Measurements from ENCODE around the gene TSPYL1.
"Not testable (repeated sequence)": the region's sequence is repeated elsewhere in the genome, so short reads cannot be mapped to it uniquely, and the experiment has no call there.

Gene TSPYL1

GRCh38 chr6:116298273-116298672, 18.5 kb upstream of the TSPYL1 start:
- no peak for DNase-seq (ENCODE audit: low spot score)

GRCh38 chr6:116292553-116292952, 12.8 kb upstream of the TSPYL1 start:
- no peak for DNase-seq (ENCODE audit: low spot score)

- no peak for DNase-seq (ENCODE audit: low spot score)
These were observed 12.1 kb upstream of the TSPYL1 start for GRCh38 chr6:116291701-116292396.

GRCh38 chr6:116290799-116291198, 11.1 kb upstream of the TSPYL1 start:
- no peak for DNase-seq (ENCODE audit: low spot score)

GRCh38 chr6:116289876-116290275, 10.1 kb upstream of the TSPYL1 start:
- no peak for DNase-seq (ENCODE audit: low spot score)

- peak; percentile 68 for DNase-seq (ENCODE audit: low spot score)
These were observed 8.1 kb upstream of the TSPYL1 start for GRCh38 chr6:116287689-116288282.

- DNase-seq (ENCODE audit: low spot score) = no peak
These were observed 7.1 kb upstream of the TSPYL1 start for GRCh38 chr6:116286773-116287358.

GRCh38 chr6:116284984-116285383, 5.3 kb upstream of the TSPYL1 start:
- not testable (repeated sequence) for DNase-seq (ENCODE audit: low spot score)

GRCh38 chr6:116283191-116283590, 3.5 kb upstream of the TSPYL1 start:
- DNase-seq (ENCODE audit: low spot score) = no peak

GRCh38 chr6:116282698-116283097, 3.0 kb upstream of the TSPYL1 start:
- no peak for DNase-seq (ENCODE audit: low spot score)

- DNase-seq (ENCODE audit: low spot score) = no peak
These were observed 1.2 kb upstream of the TSPYL1 start for GRCh38 chr6:116280933-116281316.

GRCh38 chr6:116280161-116280932, 617 bp upstream of the TSPYL1 start:
- DNase-seq (ENCODE audit: low spot score) = no peak

GRCh38 chr6:116278854-116279231, 887 bp downstream of the TSPYL1 start:
- DNase-seq (ENCODE audit: low spot score) = no peak

- DNase-seq (ENCODE audit: low spot score) = no peak
These were observed 1.3 kb downstream of the TSPYL1 start for GRCh38 chr6:116278481-116278829.

GRCh38 chr6:116277124-116277523, 2.6 kb downstream of the TSPYL1 start:
- no peak for DNase-seq (ENCODE audit: low spot score)

GRCh38 chr6:116271149-116271708, 8.5 kb downstream of the TSPYL1 start:
- DNase-seq (ENCODE audit: low spot score) = no peak

- peak; percentile 82 for DNase-seq (ENCODE audit: low spot score)
These were observed 11.0 kb downstream of the TSPYL1 start for GRCh38 chr6:116268589-116269293.

- DNase-seq (ENCODE audit: low spot score) = no peak
These were observed 11.7 kb downstream of the TSPYL1 start for GRCh38 chr6:116267836-116268588.

GRCh38 chr6:116266803-116267202, 12.9 kb downstream of the TSPYL1 start:
- DNase-seq (ENCODE audit: low spot score) = no peak

- peak; percentile 59 for DNase-seq (ENCODE audit: low spot score)
These were observed 14.5 kb downstream of the TSPYL1 start for GRCh38 chr6:116265041-116265829.
